DMS53 (cell line): Measurements from ENCODE around the gene RIBC2.

ENCODE experiments used
- DNase-seq: peaks from one replicate; lab custom pipeline; 2025; lab: John Stamatoyannopoulos, UW

The RIBC2 gene

DNA sequence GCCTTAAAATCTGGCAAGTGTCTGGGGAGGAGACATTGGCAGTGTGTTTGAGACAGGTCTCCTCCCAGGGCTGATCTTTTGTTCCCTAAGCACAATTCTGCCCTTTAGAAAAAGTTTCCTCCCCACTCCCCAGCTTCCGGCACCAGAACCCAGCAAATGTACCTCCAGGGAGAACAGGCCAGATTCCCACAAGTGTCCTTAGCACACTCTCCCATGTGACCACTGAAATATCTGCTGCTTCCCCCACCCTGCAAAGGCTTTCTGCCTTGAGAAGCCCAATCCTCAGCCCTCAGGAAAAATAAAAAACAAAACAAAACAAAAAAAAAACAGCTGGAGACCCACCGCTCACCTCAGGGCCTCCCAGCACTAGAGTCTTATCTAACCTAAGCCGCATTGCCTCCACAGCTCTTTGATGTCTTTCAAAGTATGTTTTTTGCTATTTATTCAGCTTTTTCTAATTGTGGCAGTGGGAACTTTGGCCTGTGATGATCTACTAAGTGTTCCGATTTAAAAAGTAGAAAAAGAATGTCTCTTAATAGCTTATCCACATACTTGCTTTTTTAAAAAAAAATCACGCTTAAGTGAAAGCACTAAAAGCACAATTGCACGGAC, 60.2 kb downstream of the RIBC2 start:
- no peak for DNase-seq

DNA sequence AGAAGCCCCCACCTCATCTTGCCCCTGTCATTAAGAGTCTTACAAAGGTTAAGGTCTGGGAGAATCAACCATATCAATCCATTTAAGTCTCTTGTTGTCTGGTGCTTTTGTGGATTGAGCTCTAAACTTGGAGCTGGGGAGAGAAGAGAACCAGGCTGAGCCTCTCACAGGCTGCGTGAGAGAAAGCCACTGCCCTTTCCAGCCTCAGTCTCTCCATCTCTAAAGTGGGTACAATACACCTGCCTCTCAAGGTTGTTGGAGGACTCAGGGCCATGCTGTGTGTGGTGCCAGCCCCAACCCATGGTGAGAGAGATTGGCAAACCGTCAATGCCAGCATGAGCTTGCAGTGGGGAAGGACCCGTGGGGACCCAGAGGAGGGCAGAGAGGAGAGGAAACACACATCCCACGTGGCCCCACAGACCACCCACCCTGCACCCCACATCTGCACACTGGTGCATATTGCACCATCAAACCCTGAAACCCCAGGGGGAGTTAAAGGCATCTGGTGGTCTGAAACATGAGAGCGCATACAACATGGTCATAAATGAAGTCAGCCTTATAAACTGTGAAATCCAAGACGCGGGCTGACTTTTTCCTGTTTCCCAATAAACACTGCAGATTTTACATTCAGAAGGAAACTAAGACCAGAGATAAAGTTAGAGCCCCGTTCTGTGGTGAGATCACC, 61.7 kb downstream of the RIBC2 start:
- DNase-seq, result no peak

DNA sequence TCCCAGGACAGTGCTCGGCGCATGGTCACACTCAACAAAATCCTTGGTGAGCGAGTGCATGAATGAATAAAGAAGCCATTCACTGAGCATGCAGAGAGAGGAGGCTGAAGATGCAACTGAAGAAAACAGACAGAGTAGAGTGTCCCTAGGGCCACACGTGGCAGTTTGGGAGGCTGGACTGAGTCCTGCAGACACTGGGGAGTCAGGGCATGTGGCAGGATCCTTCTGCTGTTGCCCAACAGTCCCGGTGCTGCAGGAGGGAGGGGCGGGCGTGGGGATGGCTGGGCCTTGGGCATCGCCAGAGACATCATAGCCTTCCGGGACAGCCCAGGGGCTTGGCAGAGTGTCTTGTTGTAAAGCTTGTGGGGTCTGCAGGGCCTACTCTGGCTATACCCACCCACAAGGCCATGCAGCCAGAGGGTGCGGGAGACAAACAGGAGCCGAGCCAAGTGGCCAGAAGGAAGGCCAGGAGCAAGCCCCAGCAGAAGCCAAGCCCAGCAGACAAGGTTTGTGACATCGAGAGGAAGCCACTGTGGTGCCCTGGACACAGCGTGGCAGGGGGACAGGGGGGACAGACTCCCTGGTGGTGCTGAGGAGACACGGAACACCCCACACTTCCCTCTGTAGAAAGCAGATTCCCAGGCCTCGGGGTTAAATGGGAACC, 62.5 kb downstream of the RIBC2 start:
- no peak for DNase-seq

DNA sequence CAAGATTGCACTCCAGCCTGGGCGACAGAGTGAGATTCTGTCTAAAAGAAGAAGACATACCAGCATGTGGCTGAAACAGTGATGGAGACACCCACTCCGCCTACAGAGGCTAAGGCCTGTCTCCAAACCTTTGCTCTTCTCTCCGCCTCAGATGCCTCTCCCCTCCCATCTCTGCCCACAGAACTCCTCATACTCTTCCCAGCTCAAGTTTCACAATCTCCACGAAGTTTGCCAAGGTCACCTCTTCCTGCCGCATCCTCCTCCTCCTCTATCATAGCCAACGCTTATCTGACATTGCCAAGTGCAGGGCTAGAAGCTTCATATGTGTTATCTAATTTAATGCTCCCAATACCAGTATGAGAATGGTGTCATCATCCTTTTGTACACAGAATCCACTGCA, 63.3 kb downstream of the RIBC2 start:
- no peak for DNase-seq

DNA sequence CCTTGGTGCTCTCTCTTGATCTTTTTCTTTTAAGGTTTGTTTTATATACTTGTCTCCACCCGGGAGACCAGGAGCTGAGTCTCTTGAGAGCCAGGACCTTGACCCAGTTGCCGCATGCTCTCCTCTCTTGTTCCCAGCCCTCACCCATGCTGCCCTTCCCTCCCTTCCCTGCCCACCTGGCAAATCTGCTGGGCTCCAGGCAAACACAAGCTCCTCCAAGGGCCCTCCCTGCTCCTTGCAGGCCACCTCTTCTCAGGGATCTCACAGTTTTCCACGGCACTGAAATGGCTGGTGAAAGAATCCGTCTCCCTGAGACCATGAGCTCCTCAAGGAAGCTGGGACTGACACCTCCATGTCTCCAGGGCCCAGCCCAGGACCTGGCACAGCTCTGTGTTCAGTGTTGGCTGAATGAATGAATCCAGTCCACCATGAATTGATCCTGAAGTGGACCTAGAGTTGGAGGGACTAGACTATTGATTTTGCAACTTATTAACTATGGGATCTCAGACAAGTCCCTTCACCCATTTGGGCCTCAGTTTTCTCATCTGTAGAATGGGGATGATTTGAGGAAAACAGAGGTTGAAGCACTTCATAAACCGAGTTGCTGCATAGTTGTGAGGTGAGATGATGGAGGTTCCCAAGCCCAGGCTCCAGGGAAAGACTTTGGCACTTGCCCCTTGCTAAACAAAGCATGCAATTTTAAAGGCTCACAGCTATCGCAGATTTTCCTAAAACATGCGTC, 64.0 kb downstream of the RIBC2 start:
- no peak for DNase-seq

DNA sequence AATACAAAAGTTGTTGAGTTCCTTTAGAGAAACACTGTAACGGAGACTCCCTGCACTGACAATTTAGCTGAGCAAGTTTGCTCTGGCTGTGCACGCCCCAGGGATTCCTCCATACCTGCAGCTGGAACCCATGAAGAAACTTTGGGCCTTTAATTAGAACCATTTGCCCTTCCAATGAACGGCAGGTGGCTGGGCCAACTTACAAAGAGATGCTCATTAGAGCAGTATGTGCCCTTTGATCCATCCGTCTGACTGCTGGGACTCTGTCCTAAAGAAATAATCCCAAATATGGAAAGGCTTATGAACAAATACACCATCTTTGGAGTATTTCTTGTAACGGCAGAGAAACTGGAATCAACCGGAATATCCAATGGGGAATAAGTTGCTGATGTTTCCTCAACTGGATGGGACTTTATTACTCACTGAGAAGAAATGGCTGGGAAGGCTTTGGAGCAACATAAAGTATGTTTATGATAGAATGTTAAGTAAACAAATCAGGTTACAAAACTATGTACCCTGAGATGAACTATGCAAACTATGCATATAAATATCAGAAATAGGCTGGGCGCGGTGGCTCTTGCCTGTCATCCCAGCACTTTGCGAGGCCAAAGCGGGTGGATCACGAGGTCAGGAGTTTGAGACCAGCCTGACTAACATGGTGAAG, 64.7 kb downstream of the RIBC2 start:
- no peak for DNase-seq

DNA sequence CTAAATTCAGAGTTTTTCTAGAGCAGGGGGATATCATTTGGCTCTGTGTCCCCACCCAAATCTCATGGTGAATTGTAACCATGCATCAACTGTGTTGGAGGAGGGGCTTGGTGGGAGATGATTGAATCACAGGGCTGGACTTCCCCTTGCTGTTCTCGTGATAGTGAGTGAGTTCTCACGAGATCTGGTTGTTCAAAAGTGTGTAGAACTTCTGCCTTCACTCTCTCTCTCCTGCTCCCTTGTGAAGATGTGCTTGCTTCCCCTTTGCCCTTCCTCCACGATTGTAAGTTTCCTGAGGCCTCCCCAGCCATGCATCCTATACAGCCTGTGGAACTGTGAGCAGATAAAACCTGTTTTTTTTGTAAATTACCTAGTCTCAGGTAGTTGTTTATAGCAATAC, 67.2 kb downstream of the RIBC2 start:
- DNase-seq, result no peak

DNA sequence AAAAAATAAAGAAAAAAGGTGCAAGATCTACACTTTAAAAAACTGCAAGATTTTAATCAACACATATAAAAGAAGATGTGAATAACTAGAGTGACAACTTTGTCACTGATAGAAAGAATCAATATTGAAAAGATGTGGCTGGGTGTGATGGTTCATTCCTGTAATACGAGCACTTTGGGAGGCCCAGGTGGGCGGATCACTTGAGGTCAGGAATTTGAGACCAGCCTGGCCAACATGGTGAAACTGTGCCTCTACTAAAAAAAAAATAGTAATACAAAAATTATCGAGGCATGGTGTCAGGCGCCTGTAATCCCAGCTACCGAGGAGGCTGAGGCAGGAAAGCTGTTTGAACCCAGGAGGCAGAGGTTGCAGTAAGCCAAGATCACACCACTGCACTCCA, 68.2 kb downstream of the RIBC2 start:
- DNase-seq, result no peak
